Fibroblast of lung (primary cell): Measurements from ENCODE around the gene CREB5.

Experiments used
- EZH2 ChIP-seq: IDR thresholded peaks from 2 replicates; pipeline ENCODE4 v1.5.1; 2012; ENCODE audit warnings: low read length, control low read depth, mild to moderate bottlenecking; ENCODE audit errors: missing control alignments
- TF ChIP-seq, protein P1 (sequence below), 2 donors: IDR thresholded peaks in 1 of 2; conservative IDR thresholded peaks in 1 of 2; 1 replicate in 1 of 2; 2 replicates in 1 of 2; pipeline ENCODE4 v1.5.1; 2011 to 2012; ENCODE audit warnings: low read length in 2 of 2, control low read depth in 1 of 2, inconsistent platforms in 1 of 2, low read depth in 1 of 2, mild to moderate bottlenecking in 1 of 2

DNA sequence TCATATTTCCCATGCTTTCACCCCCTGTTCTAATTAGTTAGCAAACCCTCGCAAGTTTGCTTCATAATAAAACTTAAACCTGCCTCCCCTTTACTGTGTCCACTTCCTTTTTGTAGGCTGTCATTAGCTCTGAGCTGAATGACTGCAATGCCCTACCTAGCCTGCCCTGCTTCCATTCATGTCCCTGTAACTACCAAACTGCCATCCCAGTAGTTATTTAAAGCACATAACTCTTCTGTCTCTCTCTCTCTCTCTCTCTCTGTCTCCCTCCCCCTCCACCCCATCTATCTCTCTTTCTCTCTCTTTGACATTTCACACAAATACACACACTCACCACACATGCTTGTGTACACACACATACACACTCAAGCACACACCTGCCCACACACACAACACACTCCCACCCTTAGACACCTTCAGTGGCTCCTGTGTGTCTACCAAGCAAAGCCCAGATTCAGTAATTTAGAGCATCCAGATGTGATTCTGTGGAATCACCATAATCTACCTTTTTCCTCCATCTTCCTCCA is 430.5 kb downstream of the CREB5 start:
- TF ChIP-seq, protein P1, sequence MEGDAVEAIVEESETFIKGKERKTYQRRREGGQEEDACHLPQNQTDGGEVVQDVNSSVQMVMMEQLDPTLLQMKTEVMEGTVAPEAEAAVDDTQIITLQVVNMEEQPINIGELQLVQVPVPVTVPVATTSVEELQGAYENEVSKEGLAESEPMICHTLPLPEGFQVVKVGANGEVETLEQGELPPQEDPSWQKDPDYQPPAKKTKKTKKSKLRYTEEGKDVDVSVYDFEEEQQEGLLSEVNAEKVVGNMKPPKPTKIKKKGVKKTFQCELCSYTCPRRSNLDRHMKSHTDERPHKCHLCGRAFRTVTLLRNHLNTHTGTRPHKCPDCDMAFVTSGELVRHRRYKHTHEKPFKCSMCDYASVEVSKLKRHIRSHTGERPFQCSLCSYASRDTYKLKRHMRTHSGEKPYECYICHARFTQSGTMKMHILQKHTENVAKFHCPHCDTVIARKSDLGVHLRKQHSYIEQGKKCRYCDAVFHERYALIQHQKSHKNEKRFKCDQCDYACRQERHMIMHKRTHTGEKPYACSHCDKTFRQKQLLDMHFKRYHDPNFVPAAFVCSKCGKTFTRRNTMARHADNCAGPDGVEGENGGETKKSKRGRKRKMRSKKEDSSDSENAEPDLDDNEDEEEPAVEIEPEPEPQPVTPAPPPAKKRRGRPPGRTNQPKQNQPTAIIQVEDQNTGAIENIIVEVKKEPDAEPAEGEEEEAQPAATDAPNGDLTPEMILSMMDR (conservative IDR thresholded peaks at IDR 0.05 in 1 of 2, IDR thresholded peaks at IDR 0.05 in 1 of 2; ENCODE audit: low read depth in 1 of 2, low read length in 2 of 2) = no peak
- no peak for TF ChIP-seq EZH2
